Measurements from ENCODE around the gene HECTD2.

HECTD2 gene

DNA sequence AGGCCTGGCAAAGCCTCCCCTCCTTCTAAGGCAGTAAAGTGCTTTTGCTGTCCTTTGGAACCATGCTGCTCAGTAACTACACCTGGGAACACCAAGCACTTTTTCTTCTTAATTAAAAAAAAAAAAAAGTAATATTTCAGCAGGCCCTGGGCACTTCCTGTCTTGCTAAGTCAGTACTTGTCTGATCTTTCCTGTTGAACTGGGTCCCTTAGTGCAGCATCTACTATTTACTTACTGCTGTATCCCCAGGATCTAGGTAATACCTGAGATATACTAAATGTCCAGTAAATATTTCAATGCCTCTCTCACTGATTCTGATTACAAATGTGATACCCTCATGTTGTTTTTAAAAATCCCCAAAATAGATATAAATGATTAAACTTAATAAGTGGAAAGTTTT lies 145.3 kb downstream of the HECTD2 start:
- Histone ChIP-seq H3K4me3 (ENCODE audit: severe bottlenecking) (no peak overlapping the region), H3K27ac (ENCODE audit: poor library complexity, severe bottlenecking) (peak overlapping the region; percentile 11), H3K36me3 (ENCODE audit: low read depth) (no peaks in the 10 kb centered on the region), H3K9me3 (ENCODE audit: severe bottlenecking) (no peaks in the 10 kb centered on the region), H3K27me3 (ENCODE audit: insufficient read depth, poor library complexity, severe bottlenecking) (no peaks in the 10 kb centered on the region), H3K4me1 (ENCODE audit: insufficient read depth, poor library complexity, severe bottlenecking) (peaks cover 12% of the 10 kb centered on the region)
- peak; percentile 67; the same call in 2 of the 3 replicates for ATAC-seq (ENCODE audit: low read depth)
- TF ChIP-seq, protein P1, sequence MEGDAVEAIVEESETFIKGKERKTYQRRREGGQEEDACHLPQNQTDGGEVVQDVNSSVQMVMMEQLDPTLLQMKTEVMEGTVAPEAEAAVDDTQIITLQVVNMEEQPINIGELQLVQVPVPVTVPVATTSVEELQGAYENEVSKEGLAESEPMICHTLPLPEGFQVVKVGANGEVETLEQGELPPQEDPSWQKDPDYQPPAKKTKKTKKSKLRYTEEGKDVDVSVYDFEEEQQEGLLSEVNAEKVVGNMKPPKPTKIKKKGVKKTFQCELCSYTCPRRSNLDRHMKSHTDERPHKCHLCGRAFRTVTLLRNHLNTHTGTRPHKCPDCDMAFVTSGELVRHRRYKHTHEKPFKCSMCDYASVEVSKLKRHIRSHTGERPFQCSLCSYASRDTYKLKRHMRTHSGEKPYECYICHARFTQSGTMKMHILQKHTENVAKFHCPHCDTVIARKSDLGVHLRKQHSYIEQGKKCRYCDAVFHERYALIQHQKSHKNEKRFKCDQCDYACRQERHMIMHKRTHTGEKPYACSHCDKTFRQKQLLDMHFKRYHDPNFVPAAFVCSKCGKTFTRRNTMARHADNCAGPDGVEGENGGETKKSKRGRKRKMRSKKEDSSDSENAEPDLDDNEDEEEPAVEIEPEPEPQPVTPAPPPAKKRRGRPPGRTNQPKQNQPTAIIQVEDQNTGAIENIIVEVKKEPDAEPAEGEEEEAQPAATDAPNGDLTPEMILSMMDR (IDR thresholded peaks at IDR 0.05; ENCODE audit: poor library complexity, severe bottlenecking) = no peak
- DNase-seq (ENCODE audit: low spot score) = no peak

DNA sequence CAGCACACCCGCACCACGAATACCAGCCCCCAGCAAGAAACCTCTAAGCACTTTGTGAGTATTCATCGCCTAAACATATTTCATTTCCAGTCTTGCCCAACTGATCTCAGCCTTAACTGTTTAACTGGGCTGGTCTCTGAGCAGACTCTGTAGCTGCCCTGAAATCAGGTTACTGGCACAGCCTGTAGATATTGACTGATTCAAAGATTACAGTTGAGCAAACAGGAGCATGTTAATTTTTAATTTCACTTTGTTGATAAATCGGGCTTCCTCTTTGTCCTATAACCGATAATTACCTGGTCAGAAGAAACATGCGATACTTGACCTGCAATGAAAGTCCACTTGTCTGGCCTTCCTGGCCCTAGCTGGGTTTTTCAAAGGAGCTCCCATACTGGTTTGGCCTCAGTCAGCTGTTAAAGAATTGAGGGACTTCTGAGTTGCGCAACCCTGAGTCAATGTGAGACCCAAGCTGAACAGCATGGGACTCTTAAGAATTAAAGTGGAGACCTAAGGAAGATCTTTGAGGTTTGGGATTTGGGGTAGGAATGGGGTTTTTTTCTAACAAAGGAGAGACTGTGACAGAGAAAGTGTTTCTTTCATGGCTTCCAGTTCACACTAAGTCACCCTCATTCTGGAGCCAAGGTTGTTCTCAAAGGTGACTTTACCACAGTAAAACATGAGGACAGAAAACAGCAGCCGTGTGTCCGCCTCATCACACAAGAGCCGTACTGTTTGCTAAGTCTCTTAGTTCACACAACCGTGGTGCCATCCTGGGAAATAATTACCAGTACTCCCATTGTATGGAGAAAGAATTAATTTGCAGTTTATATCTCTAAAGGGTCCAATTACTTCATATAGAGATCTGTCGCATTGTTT lies 146.8 kb downstream of the HECTD2 start:
- TF ChIP-seq, protein P1 (IDR thresholded peaks at IDR 0.05; ENCODE audit: poor library complexity, severe bottlenecking) = no peak
- H3K9me3 ChIP-seq (ENCODE audit: severe bottlenecking) = no peaks in the 10 kb centered on the region
- peaks cover 12% of the 10 kb centered on the region for H3K4me1 ChIP-seq (ENCODE audit: insufficient read depth, poor library complexity, severe bottlenecking)
- H3K27ac ChIP-seq (ENCODE audit: poor library complexity, severe bottlenecking) = no peak overlapping the region
- H3K27me3 ChIP-seq (ENCODE audit: insufficient read depth, poor library complexity, severe bottlenecking) = no peaks in the 10 kb centered on the region
- no peak for ATAC-seq (ENCODE audit: low read depth)
- DNase-seq (ENCODE audit: low spot score) = no peak
- no peaks in the 10 kb centered on the region for H3K36me3 ChIP-seq (ENCODE audit: low read depth)
- H3K4me3 ChIP-seq (ENCODE audit: severe bottlenecking) = no peak overlapping the region

DNA sequence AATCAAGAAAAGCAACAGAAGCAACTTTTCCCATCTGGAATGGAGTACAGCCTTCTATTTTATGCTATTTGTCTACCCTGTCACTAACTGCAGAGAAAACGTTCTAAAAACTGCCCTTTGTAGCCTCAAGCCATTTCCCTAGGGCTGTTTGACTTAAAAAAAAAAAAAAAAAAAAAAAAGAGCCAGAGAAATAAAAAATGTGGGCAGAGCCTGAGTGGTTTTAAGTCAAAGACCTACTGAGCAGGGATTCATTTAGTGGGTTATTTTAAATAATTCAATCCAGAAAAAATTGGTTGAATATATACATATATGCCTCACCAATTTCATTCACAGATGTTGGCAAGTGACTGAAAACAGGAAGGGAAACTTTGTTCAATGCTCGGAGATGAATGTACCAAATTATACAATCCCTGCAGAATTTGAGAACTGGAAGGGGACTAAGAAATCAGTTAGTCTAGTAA lies 147.5 kb downstream of the HECTD2 start:
- no peak overlapping the region for H3K27ac ChIP-seq (ENCODE audit: poor library complexity, severe bottlenecking)
- TF ChIP-seq, protein P1 (IDR thresholded peaks at IDR 0.05; ENCODE audit: poor library complexity, severe bottlenecking) = no peak
- H3K4me1 ChIP-seq (ENCODE audit: insufficient read depth, poor library complexity, severe bottlenecking) = peaks cover 12% of the 10 kb centered on the region
- no peak overlapping the region for H3K4me3 ChIP-seq (ENCODE audit: severe bottlenecking)
- H3K9me3 ChIP-seq (ENCODE audit: severe bottlenecking) = no peaks in the 10 kb centered on the region
- DNase-seq (ENCODE audit: low spot score) (no peak), ATAC-seq (ENCODE audit: low read depth) (no peak)
- H3K36me3 ChIP-seq (ENCODE audit: low read depth) = no peaks in the 10 kb centered on the region
- H3K27me3 ChIP-seq (ENCODE audit: insufficient read depth, poor library complexity, severe bottlenecking) = no peaks in the 10 kb centered on the region

DNA sequence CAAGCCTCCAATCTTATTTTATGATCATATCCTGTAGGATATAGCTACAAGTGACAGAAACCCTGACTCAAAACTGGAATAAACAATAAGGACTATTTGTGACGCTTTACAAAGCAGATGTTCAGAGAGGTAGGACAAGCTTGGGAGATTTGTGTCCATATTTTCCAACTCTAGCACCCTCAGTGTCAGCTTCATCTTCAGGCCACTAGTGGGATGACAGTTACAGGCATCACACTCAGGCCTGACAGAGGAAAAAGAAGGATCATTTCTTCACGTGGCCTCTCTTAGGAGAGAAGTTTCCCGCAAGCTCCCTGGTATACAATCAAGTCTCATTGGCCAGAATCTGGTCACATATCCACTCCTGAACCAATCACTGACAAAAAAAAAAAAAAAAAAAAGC lies 148.3 kb downstream of the HECTD2 start:
- Histone ChIP-seq H3K36me3 (ENCODE audit: low read depth) (no peaks in the 10 kb centered on the region), H3K4me3 (ENCODE audit: severe bottlenecking) (no peak overlapping the region), H3K4me1 (ENCODE audit: insufficient read depth, poor library complexity, severe bottlenecking) (peaks cover 12% of the 10 kb centered on the region), H3K27me3 (ENCODE audit: insufficient read depth, poor library complexity, severe bottlenecking) (no peaks in the 10 kb centered on the region), H3K9me3 (ENCODE audit: severe bottlenecking) (no peaks in the 10 kb centered on the region), H3K27ac (ENCODE audit: poor library complexity, severe bottlenecking) (no peak overlapping the region)
- DNase-seq (ENCODE audit: low spot score) = no peak
- ATAC-seq (ENCODE audit: low read depth) = no peak
- TF ChIP-seq, protein P1 (IDR thresholded peaks at IDR 0.05; ENCODE audit: poor library complexity, severe bottlenecking) = no peak

DNA sequence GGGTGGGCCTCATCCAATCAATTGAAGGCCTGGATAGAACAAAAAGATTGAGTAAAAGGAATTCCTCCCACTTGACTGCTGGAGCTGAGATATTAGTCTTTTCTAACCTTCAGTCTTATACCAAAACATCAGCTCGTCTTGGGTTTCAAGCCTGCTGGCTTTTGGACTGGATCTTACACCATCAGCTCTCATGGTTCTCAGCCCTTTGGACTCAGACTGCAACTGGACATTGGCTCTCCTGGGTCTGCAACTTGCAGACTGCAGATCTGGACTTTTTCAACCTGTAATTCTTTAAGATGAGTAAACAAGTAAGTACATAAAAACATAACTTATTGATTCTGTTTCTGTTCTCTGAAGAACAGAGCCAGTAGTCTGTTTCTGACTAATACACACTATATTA lies 149.0 kb downstream of the HECTD2 start:
- no peaks in the 10 kb centered on the region for H3K36me3 ChIP-seq (ENCODE audit: low read depth)
- ATAC-seq (ENCODE audit: low read depth) = no peak
- H3K27ac ChIP-seq (ENCODE audit: poor library complexity, severe bottlenecking) = no peak overlapping the region
- TF ChIP-seq, protein P1 (IDR thresholded peaks at IDR 0.05; ENCODE audit: poor library complexity, severe bottlenecking) = no peak
- H3K9me3 ChIP-seq (ENCODE audit: severe bottlenecking) = no peaks in the 10 kb centered on the region
- no peak overlapping the region for H3K4me3 ChIP-seq (ENCODE audit: severe bottlenecking)
- DNase-seq (ENCODE audit: low spot score) = no peak
- no peaks in the 10 kb centered on the region for H3K27me3 ChIP-seq (ENCODE audit: insufficient read depth, poor library complexity, severe bottlenecking)
- H3K4me1 ChIP-seq (ENCODE audit: insufficient read depth, poor library complexity, severe bottlenecking) = peaks cover 12% of the 10 kb centered on the region
